Esophagus squamous epithelium (tissue), 5 donors: ENCODE measurements around the gene RALB. TPM values are rescaled to one million over a fixed set of nuclear protein-coding genes. Genes with fewer than 3 reads are reported as not detected.

Source experiments
- DNase-seq: peaks from one replicate; lab custom pipeline; 2025; lab: John Stamatoyannopoulos, UW
- H3K27ac ChIP-seq, 4 donors: fragments of 200-600 bp; sonication (generic); one replicate each; pipeline ENCODE4 v1.5.1; 2016 to 2019; ENCODE audit warnings: mild to moderate bottlenecking in 1 of 4
- H3K27me3 ChIP-seq, 4 donors: fragments of 200-600 bp; sonication (generic); 1 replicate in 3 of 4; 2 replicates in 1 of 4; pipeline versions ENCODE4 v1.5.1 to v1.6.0; 2017 to 2021; ENCODE audit warnings: antibody characterized with exemption in 1 of 4
- H3K36me3 ChIP-seq, 3 donors: fragments of 200-600 bp; sonication (generic); one replicate each; pipeline ENCODE4 v1.5.1; 2016 to 2019
- H3K4me1 ChIP-seq, 3 donors: fragments of 200-600 bp; sonication (generic); one replicate each; pipeline ENCODE4 v1.5.1; 2017 to 2019
- H3K4me3 ChIP-seq, 4 donors: fragments of 200-600 bp; sonication (generic); 1 replicate in 3 of 4; 2 replicates in 1 of 4; pipeline ENCODE4 v1.5.1; 2016 to 2019; ENCODE audit warnings: mild to moderate bottlenecking in 2 of 4, moderate library complexity in 1 of 4
- H3K9me3 ChIP-seq, 3 donors: fragments of 200-600 bp; sonication (generic); one replicate each; pipeline ENCODE4 v1.5.1; 2016 to 2019
- POLR2A ChIP-seq, 4 donors: fragments of 450-650 bp; IDR thresholded peaks; one replicate each; pipeline ENCODE4 v1.6.1; 2017; ENCODE audit warnings: antibody characterized with exemption in 4 of 4, mild to moderate bottlenecking in 4 of 4, moderate library complexity in 3 of 4
- WGBS, 2 donors: methylation state at CpG; one replicate each; pipeline ENCODE4 v1.1.5; 2018; 5-methylcytosine and 5-hydroxymethylcytosine counted together
- intact Hi-C: fragments of 100-400 bp; cut with DNase I; formaldehyde crosslinking; loops from one replicate; pipeline ENCODE4 v1.15.0; 2022
- total RNA-seq, 4 donors: library from RNA; depleted of rRNA; stranded (reverse); fragments of >200 nt; gene quantifications; one replicate each; pipeline ENCODE4 v1.1.0, GENCODE V29; 2016
- TF ChIP-seq, protein P1 (sequence below), 6 experiments: fragments of 450-650 bp in 4 of 6; fragments of 200-600 bp in 2 of 6; sonication (generic) in 2 of 6; IDR thresholded peaks; one replicate each; pipeline ENCODE4 v1.5.1; 2016 to 2019; ENCODE audit warnings: antibody characterized with exemption in 6 of 6, mild to moderate bottlenecking in 4 of 6, moderate library complexity in 4 of 6
- donor health status: DM: yes; HTN: yes; CAD: no.

Gene RALB
- total RNA-seq, 4 donors from 2014 or later, result 50.2 to 99.2 (median 64.8) TPM

DNA sequence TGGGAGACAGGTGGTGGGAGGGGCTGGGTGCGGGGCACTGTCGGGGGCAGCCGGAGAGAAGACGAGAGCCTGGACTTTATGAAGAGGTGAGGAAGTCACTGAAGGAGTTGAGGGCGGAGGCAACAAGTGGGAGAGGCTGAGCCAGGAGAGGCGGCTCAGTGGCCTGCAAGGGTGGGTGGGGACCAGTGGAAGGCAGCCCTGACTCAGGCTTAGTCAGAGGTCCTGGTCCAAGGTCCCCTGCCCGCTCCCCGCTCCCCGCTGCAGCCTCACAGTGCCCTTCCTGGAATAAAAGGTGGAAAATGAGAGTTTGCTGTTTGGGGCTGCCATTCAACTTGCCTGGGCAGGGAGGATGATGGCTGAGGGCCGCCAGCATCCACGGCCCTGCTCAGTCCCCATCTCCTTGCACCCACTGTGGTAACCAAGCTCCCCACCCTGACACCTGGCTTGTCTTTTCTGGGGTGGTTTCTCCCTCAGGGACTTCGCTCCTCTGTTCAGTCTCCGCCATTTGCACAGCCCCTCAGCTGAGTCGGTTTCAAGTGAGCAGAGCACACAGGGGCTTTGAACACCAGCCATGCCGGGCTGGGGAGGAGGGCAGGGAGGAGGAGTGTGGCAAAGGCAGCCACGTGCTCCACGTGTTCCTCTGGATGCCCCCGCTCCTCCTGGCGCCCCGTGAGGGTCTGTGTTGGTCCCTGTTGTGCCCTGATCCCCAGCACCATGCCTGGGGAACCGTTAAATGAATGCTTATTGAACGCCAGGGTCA is 13.7 kb upstream of the RALB start:
- Histone ChIP-seq H3K27me3 (no peaks in the 10 kb centered on the region), H3K4me3 (peak overlapping the region in 1 of 4 donors; percentile 18), H3K9me3 (no peaks in the 10 kb centered on the region), H3K4me1 (peaks cover 5 to 45% (median 34%) of the 10 kb centered on the region in 3 donors), H3K36me3 (no peaks in the 10 kb centered on the region), H3K27ac (peak overlapping the region; percentile 63 to 80 (median 76))
- 53 to 56% methylated on average over 18 to 20 of the region's 22 CpGs for WGBS, 2 donors
- intact Hi-C loops, result no loop called here
- DNase-seq, result no peak
- TF ChIP-seq, protein P1, sequence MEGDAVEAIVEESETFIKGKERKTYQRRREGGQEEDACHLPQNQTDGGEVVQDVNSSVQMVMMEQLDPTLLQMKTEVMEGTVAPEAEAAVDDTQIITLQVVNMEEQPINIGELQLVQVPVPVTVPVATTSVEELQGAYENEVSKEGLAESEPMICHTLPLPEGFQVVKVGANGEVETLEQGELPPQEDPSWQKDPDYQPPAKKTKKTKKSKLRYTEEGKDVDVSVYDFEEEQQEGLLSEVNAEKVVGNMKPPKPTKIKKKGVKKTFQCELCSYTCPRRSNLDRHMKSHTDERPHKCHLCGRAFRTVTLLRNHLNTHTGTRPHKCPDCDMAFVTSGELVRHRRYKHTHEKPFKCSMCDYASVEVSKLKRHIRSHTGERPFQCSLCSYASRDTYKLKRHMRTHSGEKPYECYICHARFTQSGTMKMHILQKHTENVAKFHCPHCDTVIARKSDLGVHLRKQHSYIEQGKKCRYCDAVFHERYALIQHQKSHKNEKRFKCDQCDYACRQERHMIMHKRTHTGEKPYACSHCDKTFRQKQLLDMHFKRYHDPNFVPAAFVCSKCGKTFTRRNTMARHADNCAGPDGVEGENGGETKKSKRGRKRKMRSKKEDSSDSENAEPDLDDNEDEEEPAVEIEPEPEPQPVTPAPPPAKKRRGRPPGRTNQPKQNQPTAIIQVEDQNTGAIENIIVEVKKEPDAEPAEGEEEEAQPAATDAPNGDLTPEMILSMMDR (IDR thresholded peaks at IDR 0.05), result no peak
- no peak for TF ChIP-seq POLR2A (IDR thresholded peaks at IDR 0.05)

DNA sequence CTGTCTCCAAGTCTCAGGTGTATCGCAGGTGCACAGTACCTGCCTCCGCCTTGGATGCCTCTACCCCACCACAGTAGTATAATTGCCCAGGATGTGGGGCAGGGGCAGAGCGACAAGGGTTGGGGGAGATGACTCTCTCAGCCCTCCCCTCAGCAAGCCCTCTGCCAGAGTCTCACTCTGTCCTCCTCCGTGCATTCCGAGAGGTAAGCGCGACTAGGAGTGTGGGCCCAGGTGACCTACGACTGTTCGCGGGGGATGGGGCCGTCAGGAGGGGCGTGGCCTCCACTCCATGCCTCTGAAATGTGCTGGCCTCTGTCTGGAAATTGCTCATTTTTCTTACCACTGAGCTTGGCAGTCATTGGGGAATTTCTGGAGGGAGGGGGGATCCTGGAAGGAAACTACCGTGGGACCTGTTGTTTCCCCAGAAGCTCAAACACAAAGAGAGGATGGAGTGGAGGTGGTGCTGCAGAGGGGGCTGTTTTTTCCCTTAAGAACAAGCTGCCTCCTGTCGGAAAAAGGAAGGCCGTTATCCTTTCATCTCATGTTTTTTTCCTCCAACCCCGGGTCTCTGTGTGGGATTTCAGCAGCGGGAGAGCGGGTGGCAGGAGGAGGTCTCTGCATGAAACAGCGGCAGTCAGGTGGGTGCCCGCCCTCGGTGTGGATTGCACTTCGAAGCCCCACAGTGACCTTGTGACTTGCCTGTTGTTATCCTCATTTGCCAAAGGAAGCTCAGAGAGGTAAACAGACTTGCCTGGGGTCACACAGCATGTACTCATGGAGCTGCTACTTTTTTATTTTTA is 13.0 kb upstream of the RALB start:
- no peak for DNase-seq
- Histone ChIP-seq H3K36me3 (no peaks in the 10 kb centered on the region), H3K27ac (peak overlapping the region; percentile 63 to 80 (median 76)), H3K4me1 (peaks cover 5 to 49% (median 34%) of the 10 kb centered on the region in 3 donors), H3K27me3 (no peaks in the 10 kb centered on the region), H3K9me3 (no peaks in the 10 kb centered on the region), H3K4me3 (peak overlapping the region in 1 of 4 donors; percentile 0)
- TF ChIP-seq, protein P1 (IDR thresholded peaks at IDR 0.05), result no peak
- TF ChIP-seq POLR2A (IDR thresholded peaks at IDR 0.05), result no peak
- 31 to 46% methylated on average over 14 to 16 of the region's 22 CpGs for WGBS, 2 donors
- intact Hi-C loops, result no loop called here

DNA sequence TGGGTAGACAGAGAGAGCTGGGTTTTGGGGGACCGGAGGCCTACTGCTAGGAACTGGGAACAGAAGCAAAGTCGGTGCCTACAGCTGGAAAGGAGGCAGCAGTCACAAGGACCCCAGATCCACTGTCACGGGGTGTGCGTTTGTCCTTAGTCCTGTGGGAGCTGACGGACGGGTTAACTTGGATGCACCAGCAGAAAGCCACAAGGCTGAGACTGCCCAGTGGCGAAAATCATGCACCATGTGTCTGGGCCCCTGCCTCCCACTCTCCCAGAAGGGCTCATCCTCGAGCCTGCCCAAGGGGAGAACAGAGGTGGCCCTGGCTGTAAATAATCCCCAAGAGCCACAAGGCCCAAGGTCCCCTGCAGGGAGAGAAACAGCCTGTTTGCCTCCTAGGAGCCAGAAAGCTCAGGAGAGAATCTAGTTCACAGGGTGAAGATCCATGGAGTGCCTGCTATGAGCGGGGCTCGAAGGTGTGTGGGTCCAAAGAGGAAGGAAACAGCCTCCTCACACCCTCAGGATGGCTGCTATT is 11.7 kb upstream of the RALB start:
- WGBS, 2 donors, result 68 to 98% methylated on average over 2 to 6 of the region's 10 CpGs
- Histone ChIP-seq H3K27me3 (no peaks in the 10 kb centered on the region), H3K27ac (peak overlapping the region in 1 of 4 donors; percentile 2), H3K9me3 (no peaks in the 10 kb centered on the region), H3K4me1 (peaks cover 16 to 62% (median 46%) of the 10 kb centered on the region in 3 donors), H3K36me3 (no peaks in the 10 kb centered on the region), H3K4me3 (no peak overlapping the region)
- TF ChIP-seq, protein P1 (IDR thresholded peaks at IDR 0.05), result no peak
- TF ChIP-seq POLR2A (IDR thresholded peaks at IDR 0.05), result no peak
- DNase-seq, result no peak
- intact Hi-C loops, result no loop called here

DNA sequence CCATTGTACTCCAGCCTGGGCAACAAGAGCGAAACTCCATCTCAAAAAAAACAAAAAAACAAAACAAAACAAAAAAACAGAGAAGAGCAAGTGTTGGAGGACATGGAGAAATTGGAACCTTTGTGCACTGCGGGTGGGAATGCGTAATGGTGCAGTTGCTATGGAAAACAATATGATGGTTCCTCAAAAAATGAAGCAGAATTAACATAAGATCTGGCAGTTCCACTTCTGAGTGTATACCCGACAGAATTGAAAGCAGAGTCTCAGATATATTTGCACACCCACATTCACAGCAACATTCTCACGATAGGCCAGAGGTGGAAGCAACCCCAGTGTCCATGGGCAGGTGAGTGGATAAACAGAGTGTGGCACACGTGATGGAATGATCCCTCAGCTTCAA is 11.0 kb upstream of the RALB start:
- TF ChIP-seq, protein P1 (IDR thresholded peaks at IDR 0.05), result no peak
- TF ChIP-seq POLR2A (IDR thresholded peaks at IDR 0.05), result no peak
- Histone ChIP-seq H3K4me1 (peaks cover 19 to 69% (median 53%) of the 10 kb centered on the region in 3 donors), H3K4me3 (no peak overlapping the region), H3K27ac (no peak overlapping the region), H3K27me3 (no peaks in the 10 kb centered on the region), H3K36me3 (no peaks in the 10 kb centered on the region), H3K9me3 (no peaks in the 10 kb centered on the region)
- 76 to 87% methylated on average over 6 of the region's 6 CpGs for WGBS, 2 donors
- DNase-seq, result no peak
- intact Hi-C loops, result no loop called here
